ENCODE data around the gene HSDL2.
"Not testable (repeated sequence)": the region's sequence is repeated elsewhere in the genome, so short reads cannot be mapped to it uniquely, and the experiment has no call there.

HSDL2 gene

GRCh38 chr9:112396416-112396815 lies 16.5 kb downstream of the HSDL2 start:
- Mint-ChIP-seq H3K4me1 (peaks cover 0 to 4% of the 10 kb centered on the region in 2 donors), H3K36me3 (peaks cover 21 to 28% of the 10 kb centered on the region in 2 donors), H3K27ac (no peak overlapping the region), H3K4me3 (no peak overlapping the region), H3K9me3 (peaks cover 13 to 14% of the 10 kb centered on the region in 2 donors), H3K27me3 (no peaks in the 10 kb centered on the region)
- ATAC-seq (replicated peaks), result no peak
- DNase-seq, result no peak

GRCh38 chr9:112396872-112397271 lies 17.0 kb downstream of the HSDL2 start:
- H3K27ac Mint-ChIP-seq, result no peak overlapping the region
- no peak for DNase-seq
- ATAC-seq (replicated peaks), result no peak
- H3K36me3 Mint-ChIP-seq, result peaks cover 21 to 25% of the 10 kb centered on the region in 2 donors
- H3K4me3 Mint-ChIP-seq, result no peak overlapping the region
- peaks cover 0 to 3% of the 10 kb centered on the region in 2 donors for H3K4me1 Mint-ChIP-seq
- no peaks in the 10 kb centered on the region for H3K27me3 Mint-ChIP-seq
- H3K9me3 Mint-ChIP-seq, result peaks cover 13 to 14% of the 10 kb centered on the region in 2 donors

- H3K27me3 Mint-ChIP-seq, result no peaks in the 10 kb centered on the region
- H3K4me1 Mint-ChIP-seq, result no peaks in the 10 kb centered on the region
- peaks cover 32 to 39% of the 10 kb centered on the region in 2 donors for H3K36me3 Mint-ChIP-seq
- H3K9me3 Mint-ChIP-seq, result peaks cover 13 to 14% of the 10 kb centered on the region in 2 donors
- DNase-seq (no peak), ATAC-seq (replicated peaks) (no peak)
- H3K27ac Mint-ChIP-seq, result no peak overlapping the region
- no peak overlapping the region for H3K4me3 Mint-ChIP-seq
These were observed 21.4 kb downstream of the HSDL2 start for GRCh38 chr9:112401175-112401815.

- peaks cover 5 to 6% of the 10 kb centered on the region in 2 donors for H3K9me3 Mint-ChIP-seq
- no peaks in the 10 kb centered on the region for H3K4me1 Mint-ChIP-seq
- H3K27me3 Mint-ChIP-seq, result no peaks in the 10 kb centered on the region
- H3K4me3 Mint-ChIP-seq, result no peak overlapping the region
- no peak overlapping the region for H3K27ac Mint-ChIP-seq
- no peak for ATAC-seq (replicated peaks)
- H3K36me3 Mint-ChIP-seq, result peaks cover 33 to 42% of the 10 kb centered on the region in 2 donors
- DNase-seq, result no peak
These were observed 23.8 kb downstream of the HSDL2 start for GRCh38 chr9:112403614-112404201.

DNA sequence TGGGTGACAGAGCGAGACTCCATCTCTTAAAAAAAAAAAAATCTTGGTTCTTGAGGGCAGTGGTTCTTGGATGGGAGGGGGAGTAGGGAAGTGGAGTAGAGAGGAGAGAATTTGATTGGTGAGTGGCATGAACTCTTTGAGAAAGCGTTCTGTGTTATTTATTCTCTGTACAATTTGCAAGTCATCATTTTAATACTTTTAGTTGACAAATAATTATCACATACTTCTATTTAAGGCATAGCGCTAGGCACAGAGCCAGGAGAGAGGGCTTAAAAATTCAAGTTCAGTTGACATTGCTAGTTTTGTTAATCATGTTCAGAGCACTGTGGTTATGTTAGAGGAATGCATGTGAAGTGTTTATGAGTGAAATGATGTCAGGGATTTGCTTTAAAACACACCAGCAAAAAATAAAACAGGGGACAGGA lies 24.6 kb downstream of the HSDL2 start:
- ATAC-seq (replicated peaks), result no peak
- no peak overlapping the region for H3K27ac Mint-ChIP-seq
- DNase-seq, result no peak
- H3K4me1 Mint-ChIP-seq, result no peaks in the 10 kb centered on the region
- H3K36me3 Mint-ChIP-seq, result peaks cover 27 to 42% of the 10 kb centered on the region in 2 donors
- H3K9me3 Mint-ChIP-seq, result no peaks in the 10 kb centered on the region
- H3K4me3 Mint-ChIP-seq, result no peak overlapping the region
- H3K27me3 Mint-ChIP-seq, result no peaks in the 10 kb centered on the region

DNA sequence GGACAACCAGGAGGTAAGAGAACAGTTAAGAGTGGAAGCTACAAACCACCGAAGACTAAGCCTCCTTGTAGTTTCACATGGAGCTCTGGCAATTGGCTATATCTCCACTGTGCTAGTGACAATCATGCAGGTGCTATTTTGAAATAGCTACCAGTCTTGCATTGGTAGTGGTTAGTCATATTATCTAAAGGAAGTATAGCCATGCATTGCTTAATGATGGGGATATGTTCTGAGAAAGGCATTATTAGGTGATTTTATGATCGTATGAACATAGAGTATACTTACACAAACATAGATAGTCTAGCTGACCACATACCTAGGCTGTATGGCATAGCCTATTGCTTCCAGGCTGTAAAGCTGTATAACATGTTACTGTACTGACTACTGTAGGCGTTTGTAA lies 28.4 kb downstream of the HSDL2 start:
- H3K36me3 Mint-ChIP-seq, result peaks cover 24 to 46% of the 10 kb centered on the region in 2 donors
- no peaks in the 10 kb centered on the region for H3K9me3 Mint-ChIP-seq
- no peaks in the 10 kb centered on the region for H3K27me3 Mint-ChIP-seq
- no peak overlapping the region for H3K4me3 Mint-ChIP-seq
- no peak for DNase-seq
- no peak overlapping the region for H3K27ac Mint-ChIP-seq
- H3K4me1 Mint-ChIP-seq, result no peaks in the 10 kb centered on the region
- ATAC-seq (replicated peaks), result no peak

DNA sequence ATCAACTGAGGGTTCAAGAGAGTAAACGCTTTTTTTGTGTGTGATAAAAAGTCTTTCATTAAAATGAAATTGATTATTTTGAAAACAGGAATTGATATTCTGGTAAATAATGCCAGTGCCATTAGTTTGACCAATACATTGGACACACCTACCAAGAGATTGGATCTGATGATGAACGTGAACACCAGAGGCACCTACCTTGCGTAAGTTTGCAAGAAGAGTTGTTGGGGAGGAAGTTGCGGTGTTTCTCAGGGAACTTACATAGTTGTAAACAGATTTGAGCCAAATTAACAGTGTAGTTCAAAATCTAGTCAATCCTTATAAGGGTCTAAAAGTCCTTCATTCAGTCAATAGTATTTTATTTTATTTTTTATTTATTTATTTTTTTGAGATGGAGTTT lies 28.9 kb downstream of the HSDL2 start:
- H3K27me3 Mint-ChIP-seq, result no peaks in the 10 kb centered on the region
- H3K4me1 Mint-ChIP-seq, result no peaks in the 10 kb centered on the region
- H3K27ac Mint-ChIP-seq, result no peak overlapping the region
- DNase-seq (no peak), ATAC-seq (replicated peaks) (no peak)
- H3K9me3 Mint-ChIP-seq, result no peaks in the 10 kb centered on the region
- peaks cover 26 to 46% of the 10 kb centered on the region in 2 donors for H3K36me3 Mint-ChIP-seq
- H3K4me3 Mint-ChIP-seq, result no peak overlapping the region

DNA sequence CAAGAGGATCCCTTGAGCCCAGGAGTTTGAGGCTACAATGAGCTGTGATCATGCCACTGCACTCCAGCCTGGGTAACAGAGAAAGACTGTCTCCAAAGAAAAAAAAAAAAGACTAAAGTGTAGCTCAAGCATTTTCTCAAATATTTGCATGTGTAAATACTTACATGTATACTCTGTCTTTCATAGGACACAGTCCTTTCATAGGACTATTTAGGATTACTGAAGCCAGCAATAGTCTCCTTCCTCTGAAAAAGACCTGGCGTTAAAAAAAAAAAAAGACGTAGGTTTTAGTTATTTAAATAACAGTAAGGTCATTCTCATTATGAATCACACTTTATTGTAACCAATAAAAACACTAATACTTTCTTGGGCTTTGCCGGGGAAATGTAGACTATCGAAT lies 29.9 kb downstream of the HSDL2 start:
- H3K27ac Mint-ChIP-seq, result no peak overlapping the region

GRCh38 chr9:112411626-112412027 lies 31.7 kb downstream of the HSDL2 start:
- H3K27me3 Mint-ChIP-seq, result no peaks in the 10 kb centered on the region
- H3K36me3 Mint-ChIP-seq, result peaks cover 11 to 29% of the 10 kb centered on the region in 2 donors
- no peaks in the 10 kb centered on the region for H3K4me1 Mint-ChIP-seq
- H3K27ac Mint-ChIP-seq, result no peak overlapping the region
- ATAC-seq (replicated peaks) (no peak), DNase-seq (no peak)
- H3K9me3 Mint-ChIP-seq, result no peaks in the 10 kb centered on the region
- no peak overlapping the region for H3K4me3 Mint-ChIP-seq

More for the DNA sequence above, 29.9 kb downstream of the HSDL2 start:
- Mint-ChIP-seq H3K4me1 (no peaks in the 10 kb centered on the region), H3K36me3 (peaks cover 18 to 40% of the 10 kb centered on the region in 2 donors), H3K9me3 (no peaks in the 10 kb centered on the region), H3K4me3 (no peak overlapping the region), H3K27me3 (no peaks in the 10 kb centered on the region)
- DNase-seq, result no peak
- ATAC-seq (replicated peaks), result no peak

- H3K9me3 Mint-ChIP-seq; H3K27me3 Mint-ChIP-seq; H3K27ac Mint-ChIP-seq; H3K4me3 Mint-ChIP-seq; H3K4me1 Mint-ChIP-seq; DNase-seq; ATAC-seq (replicated peaks): not testable (repeated sequence)
- peaks cover 2 to 14% of the 10 kb centered on the region in 2 donors for H3K36me3 Mint-ChIP-seq
These were observed 33.8 kb downstream of the HSDL2 start for GRCh38 chr9:112413728-112414127.

GRCh38 chr9:112420208-112420607 lies 40.3 kb downstream of the HSDL2 start:
- H3K36me3 Mint-ChIP-seq, result peaks cover 9 to 11% of the 10 kb centered on the region in 2 donors
- H3K27me3 Mint-ChIP-seq, result no peaks in the 10 kb centered on the region
- ATAC-seq (replicated peaks), result no peak
- H3K4me1 Mint-ChIP-seq, result no peaks in the 10 kb centered on the region
- H3K27ac Mint-ChIP-seq, result no peak overlapping the region
- H3K4me3 Mint-ChIP-seq, result no peak overlapping the region
- DNase-seq, result no peak
- H3K9me3 Mint-ChIP-seq, result no peaks in the 10 kb centered on the region

- peaks cover 9 to 11% of the 10 kb centered on the region in 2 donors for H3K36me3 Mint-ChIP-seq
- H3K4me3 Mint-ChIP-seq, result no peak overlapping the region
- no peaks in the 10 kb centered on the region for H3K27me3 Mint-ChIP-seq
- no peak overlapping the region for H3K27ac Mint-ChIP-seq
- H3K9me3 Mint-ChIP-seq, result no peaks in the 10 kb centered on the region
- DNase-seq (no peak), ATAC-seq (replicated peaks) (no peak)
- H3K4me1 Mint-ChIP-seq, result no peaks in the 10 kb centered on the region
These were observed 41.9 kb downstream of the HSDL2 start for GRCh38 chr9:112421771-112422222.

DNA sequence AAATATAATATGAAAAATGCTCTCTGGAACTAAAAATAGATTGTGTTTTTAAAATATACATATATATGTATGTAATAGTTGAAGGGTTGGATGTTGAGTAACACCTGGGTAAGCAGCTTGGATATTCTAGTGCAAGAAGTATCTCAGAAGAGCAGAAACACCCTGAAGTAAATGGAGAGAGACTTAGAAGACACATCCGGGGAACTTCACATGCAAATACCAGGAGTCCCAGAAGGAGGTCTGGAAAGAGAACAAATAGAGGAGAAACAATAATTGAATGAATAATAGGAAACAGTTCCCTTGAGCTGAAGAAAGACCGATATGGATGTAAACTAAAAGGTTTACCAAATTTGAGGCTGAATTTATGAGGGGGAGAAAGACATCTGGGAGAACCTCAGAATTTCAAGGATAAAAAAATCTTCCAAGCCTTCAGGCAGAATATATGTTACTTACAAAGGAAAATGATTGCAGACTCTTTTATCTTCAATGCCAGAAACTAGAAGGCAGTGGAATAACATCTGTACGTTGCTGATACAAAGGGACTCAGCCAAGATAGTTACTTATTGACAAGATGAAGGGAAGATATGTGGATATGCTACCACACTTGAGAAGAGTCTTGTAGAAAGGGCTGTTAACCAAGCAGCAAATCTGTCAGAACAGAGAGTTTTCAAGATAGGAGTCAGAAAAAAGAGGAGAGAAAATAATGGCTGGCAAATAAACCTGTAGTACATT lies 42.7 kb downstream of the HSDL2 start:
- Mint-ChIP-seq H3K36me3 (peaks cover 9 to 11% of the 10 kb centered on the region in 2 donors), H3K4me3 (no peak overlapping the region), H3K27me3 (no peaks in the 10 kb centered on the region), H3K27ac (no peak overlapping the region), H3K4me1 (no peaks in the 10 kb centered on the region), H3K9me3 (no peaks in the 10 kb centered on the region)
- no peak for DNase-seq
- ATAC-seq (replicated peaks), result no peak

GRCh38 chr9:112430006-112430522 lies 50.2 kb downstream of the HSDL2 start:
- no peak for ATAC-seq (replicated peaks)
- no peaks in the 10 kb centered on the region for H3K27me3 Mint-ChIP-seq
- peaks cover 0 to 6% of the 10 kb centered on the region in 2 donors for H3K4me1 Mint-ChIP-seq

More at GRCh38 chr9:112430006-112430522, 50.2 kb downstream of the HSDL2 start:
- no peak for DNase-seq
- Mint-ChIP-seq H3K4me3 (no peak overlapping the region), H3K27ac (no peak overlapping the region), H3K9me3 (no peaks in the 10 kb centered on the region), H3K36me3 (peaks cover 21 to 32% of the 10 kb centered on the region in 2 donors)
